Thymus (tissue), 11 donors: ENCODE data around the gene RPAP2. TPM values are rescaled to one million over a fixed set of nuclear protein-coding genes. Genes with fewer than 3 reads are reported as not detected.
A peak's percentile ranks its signal among the peaks of the same experiment; 100 is the strongest.
"Not testable (repeated sequence)": the region's sequence is repeated elsewhere in the genome, so short reads cannot be mapped to it uniquely, and the experiment has no call there.

Source experiments
- DNase-seq, 9 donors: peaks; one replicate each; pipeline ENCODE4 v3.0.0-alpha.2; 2013; ENCODE audit warnings: low spot score in 9 of 9, low read depth in 6 of 9, missing footprints in 1 of 9
- H3K27ac ChIP-seq, 2 donors: one replicate each; pipeline ENCODE4 v1.5.1; 2013; ENCODE audit warnings: control low read depth in 1 of 2, low read depth in 1 of 2, low read length in 1 of 2, mild to moderate bottlenecking in 1 of 2, moderate library complexity in 1 of 2
- H3K27me3 ChIP-seq, 2 donors: one replicate each; pipeline ENCODE4 v1.5.1; 2013; ENCODE audit warnings: low read length in 1 of 2; ENCODE audit not compliant: control insufficient read depth in 2 of 2, insufficient read depth in 1 of 2
- H3K36me3 ChIP-seq, 2 donors: one replicate each; pipeline ENCODE4 v1.5.1; 2013; ENCODE audit warnings: low read length in 1 of 2, mild to moderate bottlenecking in 1 of 2, moderate library complexity in 1 of 2; ENCODE audit not compliant: control insufficient read depth in 2 of 2, insufficient read depth in 2 of 2
- H3K4me1 ChIP-seq, 2 donors: one replicate each; pipeline ENCODE4 v1.5.1; 2013; ENCODE audit warnings: low read length in 2 of 2; ENCODE audit not compliant: control insufficient read depth in 2 of 2, insufficient read depth in 2 of 2
- H3K4me3 ChIP-seq, 2 donors: one replicate each; pipeline ENCODE4 v1.5.1; 2013; ENCODE audit warnings: low read length in 2 of 2, control low read depth in 1 of 2, mild to moderate bottlenecking in 1 of 2
- H3K9me3 ChIP-seq, 2 donors: one replicate each; pipeline ENCODE4 v1.5.1; 2013; ENCODE audit warnings: low read length in 1 of 2, mild to moderate bottlenecking in 1 of 2; ENCODE audit not compliant: control insufficient read depth in 2 of 2, insufficient read depth in 1 of 2
- WGBS: extraction: QIAGEN DNeasy Blood & Tissue Kit; methylation state at CpG from one replicate; pipeline ENCODE4 v1.1.7; 2013; 5-methylcytosine and 5-hydroxymethylcytosine counted together
- polyA plus RNA-seq: library from polyadenylated mRNA; stranded (reverse); fragments of 200-250 nt; gene quantifications from one replicate; pipeline ENCODE4 v1.2.3, GENCODE V29; 2013
- total RNA-seq: library from RNA; stranded (reverse); fragments of 120-200 nt; gene quantifications from one replicate; pipeline ENCODE4 v1.2.4, GENCODE V29; 2013
- donor health status: healthy.

RPAP2 gene
- total and polyA plus RNA-seq, 2 donors: 12.2 to 38.2 TPM

GRCh38 chr1:92279781-92280180 is 19.1 kb upstream of the RPAP2 start:
- H3K27me3 ChIP-seq, DNase-seq, H3K9me3 ChIP-seq, H3K4me3 ChIP-seq, H3K4me1 ChIP-seq, H3K27ac ChIP-seq: not testable (repeated sequence)
- peaks cover 31% of the 10 kb centered on the region in 2 donors for H3K36me3 ChIP-seq
- WGBS: 98% methylated on average over 15 of the region's 15 CpGs

DNA sequence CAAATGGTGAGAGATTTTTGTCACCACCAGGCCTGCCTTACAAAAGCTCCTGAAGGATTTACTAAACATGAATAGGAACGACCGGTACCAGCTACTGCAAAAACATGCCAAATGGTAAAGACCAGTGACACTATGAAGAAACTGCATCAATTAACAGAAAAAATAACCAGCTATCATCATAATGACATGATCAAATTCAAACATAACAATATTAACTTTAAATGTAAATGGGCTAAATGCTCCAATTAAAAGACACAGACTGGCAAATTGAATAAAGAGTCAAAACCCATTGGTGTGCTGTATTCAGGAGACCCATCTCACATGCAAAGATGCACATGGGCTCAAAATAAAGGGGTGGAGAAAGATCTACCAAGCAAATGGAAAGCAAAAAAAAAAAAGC is 17.4 kb upstream of the RPAP2 start:
- not testable (repeated sequence) for H3K27me3 ChIP-seq, DNase-seq, H3K27ac ChIP-seq, H3K4me1 ChIP-seq, H3K4me3 ChIP-seq, H3K9me3 ChIP-seq
- peaks cover 25 to 26% of the 10 kb centered on the region in 2 donors for H3K36me3 ChIP-seq
- 100% methylated on average over 2 of the region's 2 CpGs for WGBS

DNA sequence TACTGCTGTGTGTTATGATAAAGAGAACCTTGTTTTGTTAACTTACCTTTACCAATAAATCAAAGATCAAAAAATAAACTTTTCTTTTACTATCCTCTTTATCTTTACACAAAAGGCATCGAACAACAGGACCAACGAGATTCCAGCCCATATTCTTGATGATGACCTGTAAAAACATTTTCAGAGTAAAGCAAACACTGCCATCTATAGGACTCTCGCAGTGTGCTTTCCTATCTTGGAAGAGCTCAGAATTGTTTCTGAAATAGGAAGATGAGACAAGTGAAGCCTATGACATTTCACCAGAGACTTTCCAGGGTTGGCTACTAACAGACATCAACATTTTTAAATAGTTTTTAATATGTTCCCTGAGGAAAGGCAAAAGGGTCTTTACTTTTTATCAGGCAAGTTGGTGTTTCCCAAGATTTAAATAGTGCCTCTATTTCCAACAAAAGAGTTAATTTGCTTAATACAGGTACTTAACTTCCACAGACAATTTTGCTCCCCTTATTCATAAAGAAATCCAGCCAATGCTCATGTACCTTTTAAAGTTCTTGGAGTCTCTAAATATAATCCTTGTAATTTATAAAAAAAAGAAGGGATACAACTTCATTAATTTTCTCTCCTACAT is 7.4 kb upstream of the RPAP2 start:
- Histone ChIP-seq H3K4me3 (no peak overlapping the region), H3K27me3 (no peaks in the 10 kb centered on the region), H3K4me1 (no peaks in the 10 kb centered on the region), H3K9me3 (no peaks in the 10 kb centered on the region), H3K36me3 (peaks cover 3 to 38% of the 10 kb centered on the region in 2 donors), H3K27ac (no peak overlapping the region)
- WGBS: 60% methylated on average over 3 of the region's 3 CpGs
- peak in 6 of 9 donors; percentile 31 to 73 (median 44) for DNase-seq

DNA sequence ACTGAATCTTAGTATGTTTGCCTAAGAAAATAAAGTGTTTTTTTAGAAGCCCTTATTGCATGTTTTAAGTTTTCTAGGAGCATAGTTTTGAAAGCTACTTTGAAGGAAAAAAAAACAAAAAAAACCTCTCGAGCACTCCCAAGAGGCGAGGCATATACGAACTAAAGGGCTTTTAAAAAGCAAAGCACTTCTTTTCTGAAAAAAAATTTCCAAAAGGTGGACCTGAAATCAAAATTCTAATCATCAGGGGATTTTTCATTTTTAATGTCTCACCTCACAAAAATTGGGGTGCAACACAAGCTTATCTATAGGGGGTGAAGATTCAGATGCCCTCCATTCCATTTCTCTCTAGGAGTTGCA is 666 bp upstream of the RPAP2 start:
- Histone ChIP-seq H3K27ac (peak overlapping the region; percentile 83 to 95), H3K4me1 (peaks cover 5 to 6% of the 10 kb centered on the region in 2 donors), H3K36me3 (peaks cover 3 to 22% of the 10 kb centered on the region in 2 donors), H3K27me3 (no peaks in the 10 kb centered on the region), H3K9me3 (no peaks in the 10 kb centered on the region), H3K4me3 (peak overlapping the region; percentile 83 to 89)
- peak in 1 of 9 donors; percentile 42 for DNase-seq
- WGBS: 4% methylated on average over 3 of the region's 3 CpGs

DNA sequence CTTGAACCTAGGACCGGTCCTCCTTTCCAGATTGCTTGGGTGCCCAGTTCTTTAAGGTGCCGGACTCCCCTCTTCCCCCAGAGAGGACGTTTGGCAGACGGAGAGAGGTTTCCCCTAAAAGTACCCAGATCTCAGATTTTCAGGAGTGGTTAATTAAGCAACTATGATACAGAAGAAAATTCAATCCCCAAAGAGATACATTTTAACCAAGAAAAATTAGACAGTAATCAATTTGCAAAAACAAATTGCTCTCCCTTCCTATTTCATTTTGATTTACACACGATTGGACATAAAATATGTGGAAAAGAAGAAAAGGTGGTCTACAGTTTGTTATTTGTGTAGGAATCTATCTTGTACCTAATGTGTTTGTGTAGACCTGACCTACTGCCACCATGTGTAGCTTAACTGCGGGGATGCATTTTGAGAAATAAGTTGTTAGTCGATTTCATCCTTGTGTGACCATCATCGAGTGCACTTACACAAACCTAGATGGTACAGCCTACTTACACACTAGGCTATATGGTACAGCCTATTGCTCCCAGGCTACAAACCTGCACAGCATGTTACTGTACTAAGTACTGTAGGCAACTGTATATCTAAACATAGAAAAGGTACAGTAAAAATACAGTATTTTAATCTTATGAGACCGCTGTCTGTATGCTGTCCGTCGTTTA is 755 bp downstream of the RPAP2 start:
- H3K27ac ChIP-seq: peak overlapping the region; percentile 83 to 95
- peak in 1 of 9 donors; percentile 31 for DNase-seq
- H3K4me3 ChIP-seq: peak overlapping the region; percentile 83 to 89
- no peaks in the 10 kb centered on the region for H3K9me3 ChIP-seq
- peaks cover 5 to 6% of the 10 kb centered on the region in 2 donors for H3K4me1 ChIP-seq
- H3K36me3 ChIP-seq: peaks cover 3 to 26% of the 10 kb centered on the region in 2 donors
- 53% methylated on average over 11 of the region's 11 CpGs for WGBS
- no peaks in the 10 kb centered on the region for H3K27me3 ChIP-seq

GRCh38 chr1:92301021-92301420 is 2.2 kb downstream of the RPAP2 start:
- no peak overlapping the region for H3K27ac ChIP-seq
- no peaks in the 10 kb centered on the region for H3K9me3 ChIP-seq
- no peaks in the 10 kb centered on the region for H3K27me3 ChIP-seq
- WGBS: 97% methylated on average over 5 of the region's 5 CpGs
- H3K4me1 ChIP-seq: peaks cover 5 to 6% of the 10 kb centered on the region in 2 donors
- H3K36me3 ChIP-seq: peaks cover 7 to 27% of the 10 kb centered on the region in 2 donors
- DNase-seq: no peak
- H3K4me3 ChIP-seq: no peak overlapping the region

DNA sequence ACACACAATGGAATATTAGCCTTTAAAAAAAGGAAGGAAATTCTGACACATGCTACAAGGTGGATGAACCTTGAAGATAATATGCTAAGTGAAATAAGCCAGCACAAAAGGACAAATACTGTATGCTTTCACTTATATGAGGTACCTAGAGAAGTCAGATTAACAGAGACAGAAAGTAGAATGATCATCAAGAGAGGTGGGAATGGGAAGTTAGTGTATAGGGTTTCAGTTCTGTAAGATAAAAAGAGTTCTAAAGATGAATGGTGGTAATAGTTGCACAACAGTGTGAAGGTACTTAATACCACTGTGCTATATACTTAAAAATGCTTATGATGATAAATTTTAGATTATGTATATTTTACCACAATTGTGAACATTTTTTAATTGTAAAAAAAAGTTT is 7.2 kb downstream of the RPAP2 start:
- peaks cover 12 to 27% of the 10 kb centered on the region in 2 donors for H3K36me3 ChIP-seq
- no peak overlapping the region for H3K4me3 ChIP-seq
- DNase-seq: no peak
- H3K9me3 ChIP-seq: no peaks in the 10 kb centered on the region
- H3K27me3 ChIP-seq: no peaks in the 10 kb centered on the region
- peaks cover 0 to under 1% of the 10 kb centered on the region in 2 donors for H3K4me1 ChIP-seq
- no peak overlapping the region for H3K27ac ChIP-seq

DNA sequence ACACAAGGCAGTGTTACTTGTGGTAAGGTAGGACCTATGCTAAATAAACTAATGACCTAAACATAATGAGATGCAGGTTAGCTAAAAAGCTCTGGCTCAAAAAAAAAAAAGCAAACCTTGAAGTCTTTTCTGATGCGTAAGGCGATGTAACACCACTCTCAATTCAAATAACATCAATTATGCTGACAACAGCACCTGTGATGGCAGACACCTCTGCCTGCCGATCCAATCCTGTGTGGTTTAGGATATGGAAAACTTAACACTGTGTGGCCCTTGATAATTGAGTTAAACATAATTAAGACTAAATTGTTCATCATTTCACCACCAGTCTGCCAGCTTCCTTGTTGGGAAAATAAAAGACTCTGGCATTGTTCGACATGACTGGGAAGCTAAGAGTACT is 9.1 kb downstream of the RPAP2 start:
- Histone ChIP-seq H3K9me3 (peaks cover 0 to 3% of the 10 kb centered on the region in 2 donors), H3K27ac (no peak overlapping the region), H3K4me3 (no peak overlapping the region), H3K4me1 (no peaks in the 10 kb centered on the region), H3K27me3 (no peaks in the 10 kb centered on the region), H3K36me3 (peaks cover 12 to 32% of the 10 kb centered on the region in 2 donors)
- DNase-seq: no peak
- WGBS: 95% methylated on average over 4 of the region's 4 CpGs

DNA sequence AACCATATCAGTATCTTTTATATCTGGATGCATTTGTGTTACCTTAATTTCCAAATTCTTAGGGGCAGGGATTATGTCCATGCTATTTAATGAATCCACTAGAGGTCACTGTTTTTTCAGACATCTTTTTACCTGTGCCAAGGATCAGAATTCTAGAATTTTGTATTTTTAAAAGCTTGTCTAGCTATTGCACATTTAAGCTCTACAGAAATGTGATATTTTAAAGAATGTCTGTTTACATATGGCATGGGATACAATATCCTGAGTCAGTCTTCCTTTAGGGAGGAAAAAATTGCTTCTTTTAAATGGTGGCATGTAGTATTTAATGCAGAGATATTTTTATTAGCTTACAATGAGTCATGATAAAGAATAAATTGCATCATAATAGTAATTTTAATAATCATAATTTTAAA is 11.3 kb downstream of the RPAP2 start:
- H3K4me1 ChIP-seq: no peaks in the 10 kb centered on the region
- no peak overlapping the region for H3K27ac ChIP-seq
- peaks cover 5 to 23% of the 10 kb centered on the region in 2 donors for H3K36me3 ChIP-seq
- H3K9me3 ChIP-seq: peaks cover 0 to 3% of the 10 kb centered on the region in 2 donors
- H3K27me3 ChIP-seq: no peaks in the 10 kb centered on the region
- no peak overlapping the region for H3K4me3 ChIP-seq
- DNase-seq: peak in 4 of 9 donors; percentile 20 to 76 (median 34)
